Hematopoietic multipotent progenitor cell treated with erythropoietin and hydrocortisone succinate and interleukin-3 and kit ligand, for 15 days (in vitro differentiated cells): Measurements from ENCODE around the gene FHAD1.
"Not testable (repeated sequence)": the region's sequence is repeated elsewhere in the genome, so short reads cannot be mapped to it uniquely, and the experiment has no call there.

Source experiments
- DNase-seq: peaks from one replicate; pipeline ENCODE4 v3.0.0-alpha.2; 2015; ENCODE audit warnings: low spot score

FHAD1 gene

GRCh38 chr1:15418806-15419515 lies 171.9 kb downstream of the FHAD1 start:
- no peak for DNase-seq

- no peak for DNase-seq
Observed at GRCh38 chr1:15420853-15421465, 173.9 kb downstream of the FHAD1 start.

- DNase-seq: no peak
Observed at GRCh38 chr1:15422871-15423270, 175.8 kb downstream of the FHAD1 start.

- DNase-seq: no peak
Observed at GRCh38 chr1:15423355-15424077, 176.5 kb downstream of the FHAD1 start.

GRCh38 chr1:15424146-15424667 lies 177.2 kb downstream of the FHAD1 start:
- DNase-seq: peak; percentile 73

- no peak for DNase-seq
Observed at GRCh38 chr1:15424981-15425380, 178.0 kb downstream of the FHAD1 start.

- DNase-seq: no peak
Observed at GRCh38 chr1:15425521-15425920, 178.5 kb downstream of the FHAD1 start.

GRCh38 chr1:15425958-15426357 lies 178.9 kb downstream of the FHAD1 start:
- DNase-seq: no peak

GRCh38 chr1:15426492-15427279 lies 179.7 kb downstream of the FHAD1 start:
- DNase-seq: no peak

GRCh38 chr1:15427280-15427666 lies 180.2 kb downstream of the FHAD1 start:
- no peak for DNase-seq

- DNase-seq: not testable (repeated sequence)
Observed at GRCh38 chr1:15428252-15428651, 181.2 kb downstream of the FHAD1 start.

GRCh38 chr1:15428815-15429435 lies 181.9 kb downstream of the FHAD1 start:
- no peak for DNase-seq

- no peak for DNase-seq
Observed at GRCh38 chr1:15429701-15430149, 182.7 kb downstream of the FHAD1 start.

- peak; percentile 67 for DNase-seq
Observed at GRCh38 chr1:15430787-15431570, 184.0 kb downstream of the FHAD1 start.

- DNase-seq: no peak
Observed at GRCh38 chr1:15431571-15431948, 184.5 kb downstream of the FHAD1 start.

GRCh38 chr1:15432324-15432723 lies 185.3 kb downstream of the FHAD1 start:
- no peak for DNase-seq

- no peak for DNase-seq
Observed at GRCh38 chr1:15433471-15433870, 186.4 kb downstream of the FHAD1 start.

GRCh38 chr1:15434739-15435138 lies 187.7 kb downstream of the FHAD1 start:
- not testable (repeated sequence) for DNase-seq

- DNase-seq: no peak
Observed at GRCh38 chr1:15435239-15436077, 188.4 kb downstream of the FHAD1 start.
